Esophagus (tissue), 2 donors: ENCODE data around the gene COX7A2L. TPM values are rescaled to one million over a fixed set of nuclear protein-coding genes. Genes with fewer than 3 reads are reported as not detected.
A peak's percentile ranks its signal among the peaks of the same experiment; 100 is the strongest.
"Not testable (repeated sequence)": the region's sequence is repeated elsewhere in the genome, so short reads cannot be mapped to it uniquely, and the experiment has no call there.

ENCODE experiments used
- H3K27ac ChIP-seq, 2 donors: one replicate each; pipeline ENCODE4 v1.5.1; 2013; ENCODE audit warnings: low read depth in 2 of 2, mild to moderate bottlenecking in 2 of 2, inconsistent platforms in 1 of 2, low read length in 1 of 2, moderate library complexity in 1 of 2
- H3K27me3 ChIP-seq, 2 donors: one replicate each; pipeline ENCODE4 v1.6.1; 2013; ENCODE audit warnings: low read length in 2 of 2, control low read depth in 1 of 2, mild to moderate bottlenecking in 1 of 2; ENCODE audit not compliant: insufficient read depth in 2 of 2, control insufficient read depth in 1 of 2
- H3K36me3 ChIP-seq, 2 donors: one replicate each; pipeline ENCODE4 v1.6.1; 2013; ENCODE audit warnings: low read length in 1 of 2; ENCODE audit not compliant: control insufficient read depth in 2 of 2, insufficient read depth in 2 of 2
- H3K4me1 ChIP-seq, 2 donors: one replicate each; pipeline ENCODE4 v1.6.1; 2013; ENCODE audit warnings: low read length in 1 of 2; ENCODE audit not compliant: control insufficient read depth in 2 of 2, insufficient read depth in 2 of 2
- H3K4me3 ChIP-seq, 2 donors: one replicate each; pipeline ENCODE4 v1.5.1; 2013; ENCODE audit warnings: low read length in 2 of 2, mild to moderate bottlenecking in 2 of 2, low read depth in 1 of 2, moderate library complexity in 1 of 2
- H3K9me3 ChIP-seq, 2 donors: one replicate each; pipeline ENCODE4 v1.6.1; 2013; ENCODE audit warnings: mild to moderate bottlenecking in 2 of 2, low read depth in 1 of 2, low read length in 1 of 2, moderate library complexity in 1 of 2; ENCODE audit not compliant: control insufficient read depth in 2 of 2, insufficient read depth in 1 of 2
- WGBS, 2 donors: extraction: QIAGEN DNeasy Blood & Tissue Kit; methylation state at CpG; one replicate each; pipeline ENCODE4 v1.1.7; 2013; 5-methylcytosine and 5-hydroxymethylcytosine counted together
- polyA plus RNA-seq, 2 donors: library from polyadenylated mRNA; stranded (reverse); fragments of 200-250 nt; gene quantifications; one replicate each; pipeline ENCODE4 v1.2.3, GENCODE V29; 2013
- donor health status: healthy with polysubstance abuse.
- donor health status: Bipolar disorder and iron deficiency.

Gene COX7A2L
- polyA plus RNA-seq, 2 donors = 30.1 to 60.2 TPM

- Histone ChIP-seq H3K27me3 (no peaks in the 10 kb centered on the region), H3K4me3 (peak overlapping the region; percentile 84 to 91), H3K36me3 (no peaks in the 10 kb centered on the region), H3K9me3 (no peaks in the 10 kb centered on the region), H3K27ac (peak overlapping the region in 1 of 2 donors; percentile 96), H3K4me1 (peaks cover 0 to 2% of the 10 kb centered on the region in 2 donors)
- 32 to 38% methylated on average over 6 of the region's 6 CpGs for WGBS, 2 donors
These were observed 1.6 kb downstream of the COX7A2L start for GRCh38 chr2:42359304-42359964.

- no peaks in the 10 kb centered on the region for H3K9me3 ChIP-seq
- no peak overlapping the region for H3K27ac ChIP-seq
- H3K36me3 ChIP-seq = peaks cover 0 to 2% of the 10 kb centered on the region in 2 donors
- peaks cover 0 to 2% of the 10 kb centered on the region in 2 donors for H3K4me1 ChIP-seq
- H3K4me3 ChIP-seq = no peak overlapping the region
- 82 to 88% methylated on average over 5 of the region's 5 CpGs for WGBS, 2 donors
- no peaks in the 10 kb centered on the region for H3K27me3 ChIP-seq
These were observed 7.1 kb downstream of the COX7A2L start for GRCh38 chr2:42353792-42354429.

GRCh38 chr2:42351864-42352263 lies 9.2 kb downstream of the COX7A2L start:
- Histone ChIP-seq H3K4me1 (no peaks in the 10 kb centered on the region), H3K27ac (no peak overlapping the region), H3K27me3 (no peaks in the 10 kb centered on the region), H3K4me3 (no peak overlapping the region), H3K36me3 (peaks cover 0 to 2% of the 10 kb centered on the region in 2 donors), H3K9me3 (no peaks in the 10 kb centered on the region)
- 93 to 96% methylated on average over 5 of the region's 5 CpGs for WGBS, 2 donors

- WGBS, 2 donors = 74 to 81% methylated on average over 3 of the region's 3 CpGs
- Histone ChIP-seq H3K4me3 (no peak overlapping the region), H3K4me1 (no peaks in the 10 kb centered on the region), H3K36me3 (peaks cover 4 to 5% of the 10 kb centered on the region in 2 donors), H3K27me3 (no peaks in the 10 kb centered on the region), H3K27ac (no peak overlapping the region), H3K9me3 (no peaks in the 10 kb centered on the region)
These were observed 10.5 kb downstream of the COX7A2L start for GRCh38 chr2:42350434-42351063.

GRCh38 chr2:42348113-42348805 lies 12.8 kb downstream of the COX7A2L start:
- peaks cover 4 to 7% of the 10 kb centered on the region in 2 donors for H3K36me3 ChIP-seq
- WGBS, 2 donors = 88 to 95% methylated on average over 8 of the region's 8 CpGs

GRCh38 chr2:42347518-42347917 lies 13.5 kb downstream of the COX7A2L start:
- H3K27me3 ChIP-seq, H3K4me1 ChIP-seq, H3K4me3 ChIP-seq, H3K9me3 ChIP-seq, H3K27ac ChIP-seq: not testable (repeated sequence)
- WGBS, 2 donors = 98% methylated on average over 12 of the region's 12 CpGs
- H3K36me3 ChIP-seq = peaks cover 4 to 11% of the 10 kb centered on the region in 2 donors

More at GRCh38 chr2:42348113-42348805, 12.8 kb downstream of the COX7A2L start:
- no peaks in the 10 kb centered on the region for H3K4me1 ChIP-seq
- no peaks in the 10 kb centered on the region for H3K27me3 ChIP-seq
- H3K9me3 ChIP-seq = no peaks in the 10 kb centered on the region
- H3K4me3 ChIP-seq = no peak overlapping the region
- no peak overlapping the region for H3K27ac ChIP-seq

- H3K27ac ChIP-seq, H3K4me3 ChIP-seq, H3K9me3 ChIP-seq, H3K27me3 ChIP-seq: not testable (repeated sequence)
- peaks cover 4 to 11% of the 10 kb centered on the region in 2 donors for H3K36me3 ChIP-seq
- peaks cover 5 to 13% of the 10 kb centered on the region in 2 donors for H3K4me1 ChIP-seq
- 96 to 98% methylated on average over 6 of the region's 6 CpGs for WGBS, 2 donors
These were observed 14.2 kb downstream of the COX7A2L start for GRCh38 chr2:42346856-42347255.

GRCh38 chr2:42345986-42346385 lies 15.0 kb downstream of the COX7A2L start:
- H3K36me3 ChIP-seq = peaks cover 4 to 12% of the 10 kb centered on the region in 2 donors
- H3K27me3 ChIP-seq = no peaks in the 10 kb centered on the region
- 93 to 95% methylated on average over 4 of the region's 4 CpGs for whole genome bisulfite sequencing, 2 donors
- no peak overlapping the region for H3K4me3 ChIP-seq
- no peaks in the 10 kb centered on the region for H3K9me3 ChIP-seq
- H3K4me1 ChIP-seq = peaks cover 5 to 16% of the 10 kb centered on the region in 2 donors
- H3K27ac ChIP-seq = no peak overlapping the region

- Histone ChIP-seq H3K27ac (peak overlapping the region in 1 of 2 donors; percentile 15), H3K36me3 (peaks cover 9 to 19% of the 10 kb centered on the region in 2 donors)
These were observed 18.2 kb downstream of the COX7A2L start for GRCh38 chr2:42342795-42343241.

More at GRCh38 chr2:42342795-42343241, 18.2 kb downstream of the COX7A2L start:
- H3K9me3 ChIP-seq = no peaks in the 10 kb centered on the region
- no peak overlapping the region for H3K4me3 ChIP-seq
- H3K27me3 ChIP-seq = no peaks in the 10 kb centered on the region
- peaks cover 8 to 16% of the 10 kb centered on the region in 2 donors for H3K4me1 ChIP-seq
- WGBS, 2 donors = 81 to 88% methylated on average over 11 of the region's 11 CpGs
